IMR-90 (cell line): ENCODE data around the gene PYGO2. TPM values are rescaled to one million over a fixed set of nuclear protein-coding genes. Genes with fewer than 3 reads are reported as not detected.
A peak's percentile ranks its signal among the peaks of the same experiment; 100 is the strongest.
"Not testable (repeated sequence)": the region's sequence is repeated elsewhere in the genome, so short reads cannot be mapped to it uniquely, and the experiment has no call there.

ENCODE experiments used
- ATAC-seq: fragments of 200-7000 bp; cut with Tn5 transposase; 2 replicates; pipeline ENCODE4 v1.9.1; 2020; ENCODE audit warnings: low read depth, mild to moderate bottlenecking, moderate library complexity
- BruUV-seq: library from RNA; stranded (reverse); fragments of 400-500 nt; replicated peaks from 2 replicates; lab custom pipeline; 2021; lab: Mats Ljungman, UMichigan
- CTCF ChIA-PET: fragments of 300-600 bp; formaldehyde crosslinking; extraction: SDS; loops from one replicate; lab custom pipeline; 2021; ENCODE audit warnings: antibody characterized with exemption; lab: Yijun Ruan, JAX
- POLR2A ChIA-PET: fragments of 300-600 bp; sonication (Branson Sonifier 250); formaldehyde crosslinking; loops from one replicate; lab custom pipeline; 2022; ENCODE audit warnings: antibody characterized with exemption; ENCODE audit not compliant: unreplicated experiment; lab: Charles Lee
- DNase-seq: peaks from one replicate; pipeline ENCODE4 v3.0.0; 2013
- H2AFZ ChIP-seq: replicated peaks from 2 replicates; pipeline ENCODE3; 2013; ENCODE audit warnings: low read length, mild to moderate bottlenecking; ENCODE audit not compliant: poor library complexity
- H2AK5ac ChIP-seq: 2 replicates; pipeline ENCODE4 v1.6.1; 2013; ENCODE audit warnings: low read depth, low read length, inconsistent platforms
- H2AK9ac ChIP-seq: replicated peaks from 2 replicates; pipeline ENCODE3; 2013; ENCODE audit warnings: mild to moderate bottlenecking, low read depth, low read length, moderate library complexity; ENCODE audit not compliant: poor library complexity
- H2BK120ac ChIP-seq: 2 replicates; pipeline ENCODE4 v1.6.1; 2013; ENCODE audit warnings: low read depth, low read length, inconsistent platforms
- H2BK15ac ChIP-seq: 3 replicates; pipeline ENCODE4 v1.6.1; 2013; ENCODE audit warnings: low read depth, low read length, inconsistent platforms
- H2BK20ac ChIP-seq: 2 replicates; pipeline ENCODE4 v1.6.1; 2013; ENCODE audit warnings: low read depth, mild to moderate bottlenecking, inconsistent platforms, low read length, moderate library complexity
- H2BK5ac ChIP-seq: 2 replicates; pipeline ENCODE4 v1.6.1; 2013; ENCODE audit warnings: mild to moderate bottlenecking, low read depth, low read length, inconsistent platforms; ENCODE audit not compliant: poor library complexity, severe bottlenecking
- H3K14ac ChIP-seq: replicated peaks from 2 replicates; pipeline ENCODE4 v1.6.1; 2013; ENCODE audit warnings: low read depth, low read length, inconsistent platforms
- H3K18ac ChIP-seq: 2 replicates; pipeline ENCODE4 v1.6.1; 2013; ENCODE audit warnings: low read depth, low read length, control low read depth
- H3K23ac ChIP-seq: 2 replicates; pipeline ENCODE4 v1.6.1; 2013; ENCODE audit warnings: low read depth, low read length, inconsistent platforms
- H3K27ac ChIP-seq: 2 replicates; pipeline ENCODE4 v1.5.1; 2013; ENCODE audit warnings: mild to moderate bottlenecking, control low read depth, low read length; ENCODE audit not compliant: insufficient read depth
- H3K27me3 ChIP-seq: 2 replicates; pipeline ENCODE4 v1.6.1; 2013; ENCODE audit warnings: low read length; ENCODE audit not compliant: control insufficient read depth, insufficient read depth
- H3K36me3 ChIP-seq: 2 replicates; pipeline ENCODE4 v1.6.1; 2013; ENCODE audit warnings: low read length, mixed read lengths; ENCODE audit not compliant: control insufficient read depth, insufficient read depth
- H3K4ac ChIP-seq: 2 replicates; pipeline ENCODE4 v1.6.1; 2013; ENCODE audit warnings: low read depth, low read length, inconsistent platforms
- H3K4me1 ChIP-seq: 2 replicates; pipeline ENCODE4 v1.6.1; 2013; ENCODE audit warnings: low read length, mixed read lengths; ENCODE audit not compliant: control insufficient read depth, insufficient read depth
- H3K4me2 ChIP-seq: 2 replicates; pipeline ENCODE4 v1.6.1; 2013; ENCODE audit warnings: low read depth, mild to moderate bottlenecking, control low read depth, low read length, moderate library complexity
- H3K4me3 ChIP-seq: 2 replicates; pipeline ENCODE4 v1.5.1; 2013; ENCODE audit warnings: low read depth, mild to moderate bottlenecking, control low read depth, low read length, moderate library complexity; ENCODE audit not compliant: insufficient read depth
- H3K56ac ChIP-seq: 2 replicates; pipeline ENCODE4 v1.6.1; 2013; ENCODE audit warnings: low read length, inconsistent platforms; ENCODE audit not compliant: insufficient read depth; ENCODE audit errors: extremely low read depth
- H3K79me1 ChIP-seq, 2 experiments: 2 replicates each; pipeline ENCODE4 v1.6.1; 2013; ENCODE audit warnings: low read length in 2 of 2, inconsistent platforms in 1 of 2, low read depth in 1 of 2
- H3K9ac ChIP-seq: 2 replicates; pipeline ENCODE4 v1.6.1; 2013; ENCODE audit warnings: low read depth, low read length, control low read depth
- H3K9me1 ChIP-seq: 2 replicates; pipeline ENCODE4 v1.6.1; 2013; ENCODE audit warnings: low read length, inconsistent platforms; ENCODE audit not compliant: insufficient read depth
- H3K9me3 ChIP-seq: 2 replicates; pipeline ENCODE4 v1.6.1; 2013; ENCODE audit warnings: low read length; ENCODE audit not compliant: control insufficient read depth, insufficient read depth
- H4K20me1 ChIP-seq: 2 replicates; pipeline ENCODE4 v1.6.1; 2013; ENCODE audit warnings: low read length, inconsistent platforms; ENCODE audit not compliant: insufficient read depth
- H4K5ac ChIP-seq: 2 replicates; pipeline ENCODE4 v1.6.1; 2013; ENCODE audit warnings: mild to moderate bottlenecking, low read depth, low read length, control low read depth
- H4K8ac ChIP-seq, 2 experiments: 2 replicates each; pipeline ENCODE4 v1.6.1; 2013; ENCODE audit warnings: low read depth in 2 of 2, low read length in 2 of 2, control low read depth in 1 of 2, inconsistent platforms in 1 of 2
- H4K91ac ChIP-seq: 2 replicates; pipeline ENCODE4 v1.6.1; 2013; ENCODE audit warnings: low read depth, low read length, inconsistent platforms; ENCODE audit not compliant: insufficient read depth
- CHD1 ChIP-seq: IDR thresholded peaks from 2 replicates; pipeline ENCODE4 v1.6.1; 2012; ENCODE audit warnings: low read depth, low read length, improper control_type of control experiment
- MAFK ChIP-seq: IDR thresholded peaks from 2 replicates; pipeline ENCODE4 v1.6.1; 2012; ENCODE audit warnings: low read depth, low read length, improper control_type of control experiment
- MXI1 ChIP-seq: IDR thresholded peaks from 2 replicates; pipeline ENCODE4 v1.6.1; 2012; ENCODE audit warnings: low read depth, mild to moderate bottlenecking, low read length, moderate library complexity, borderline replicate concordance
- SMC3 ChIP-seq: fragments of 150-350 bp; IDR thresholded peaks from 2 replicates; pipeline ENCODE4 v1.6.1; 2016; ENCODE audit warnings: low read depth, mild to moderate bottlenecking, antibody characterized with exemption, low read length, moderate library complexity
- USF2 ChIP-seq: fragments of 150-350 bp; IDR thresholded peaks from 2 replicates; pipeline ENCODE4 v1.6.1; 2017; ENCODE audit warnings: mild to moderate bottlenecking, antibody characterized with exemption, low read length, low read depth
- WGBS, 2 experiments: methylation state at CpG; one replicate each; pipeline versions ENCODE4 v1.1.5 to v1.1.7; 2013; ENCODE audit warnings: missing lambda C conversion rate in 2 of 2; ENCODE audit not compliant: insufficient read length in 1 of 2; ENCODE audit errors: extremely low coverage in 2 of 2; 5-methylcytosine and 5-hydroxymethylcytosine counted together
- dilution Hi-C: fragments of 300-500 bp; cut with HindIII; formaldehyde crosslinking; loops from one replicate; pipeline ENCODE4 v1.14.3; 2018; ENCODE audit warnings: low sequenced_read_pairs; ENCODE audit not compliant: unreplicated experiment
- in situ Hi-C: fragments of 300-500 bp; cut with MboI; formaldehyde crosslinking; loops from 3 replicates; pipeline ENCODE4 v1.14.3; 2019; ENCODE audit warnings: low sequenced_read_pairs, inconsistent platforms, mixed read lengths
- intact Hi-C: fragments of 100-400 bp; cut with micrococcal nuclease; formaldehyde crosslinking; loops from 2 replicates; pipeline ENCODE4 v1.10.0; 2022
- polyA plus RNA-seq, 3 experiments: library from polyadenylated mRNA; depleted of rRNA; stranded (reverse); fragments of >200 nt; gene quantifications; 2 replicates each; pipeline ENCODE4 v1.2.3, GENCODE V29; 2012; ENCODE audit warnings: low replicate concordance in 1 of 3
- total RNA-seq: library from RNA; depleted of rRNA; stranded (reverse); fragments of >200 nt; gene quantifications from 2 replicates; pipeline ENCODE4 v1.2.3, GENCODE V29; 2012

Gene PYGO2
- total and polyA plus RNA-seq, 2 of the 4 experiments (the other 2 are of a cell fraction): 5.4 to 14.8 TPM

DNA sequence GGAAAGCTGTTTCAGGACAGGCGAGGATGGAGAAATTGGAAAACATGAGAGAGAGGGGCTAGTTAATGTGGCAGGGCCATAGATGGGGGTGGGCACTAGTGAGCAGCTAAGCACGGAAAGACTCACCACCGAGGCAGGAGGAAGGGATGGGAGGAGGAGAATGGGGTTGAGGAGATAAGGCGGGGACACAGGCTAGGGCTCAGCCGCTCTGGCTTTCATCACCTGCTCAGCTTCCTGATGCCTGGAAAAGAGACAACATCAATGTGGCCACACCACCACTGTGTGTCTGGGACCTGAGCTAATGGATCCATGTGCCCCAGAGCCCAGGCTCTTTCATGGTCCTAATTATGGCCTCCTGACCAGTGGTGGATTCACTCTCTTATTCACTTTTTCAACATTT is 52.6 kb downstream of the PYGO2 start:
- no peak overlapping the region for H2BK15ac ChIP-seq
- WGBS, 2 experiments: 20% methylated on average over 1 of the region's 5 CpGs; no CpG with 5 or more reads in 1 of the 2 experiments
- H3K9me1 ChIP-seq: no peaks in the 10 kb centered on the region
- H3K4me3 ChIP-seq: no peak overlapping the region
- no peak overlapping the region for H3K18ac ChIP-seq
- peak overlapping the region; percentile 6 for H2AFZ ChIP-seq
- H4K8ac ChIP-seq: no peak overlapping the region
- intact Hi-C loops (no loop called here), dilution Hi-C loops (no loop called here), in situ Hi-C loops (no loop called here)
- H4K5ac ChIP-seq: no peak overlapping the region
- no peak overlapping the region for H3K23ac ChIP-seq
- TF ChIP-seq MXI1 (no peak), CHD1 (no peak), USF2 (no peak), MAFK (no peak), SMC3 (no peak)
- H3K79me1 ChIP-seq: no peaks in the 10 kb centered on the region
- no peak overlapping the region for H2BK20ac ChIP-seq
- peaks cover 31% of the 10 kb centered on the region for H3K27me3 ChIP-seq
- H3K9me3 ChIP-seq: peaks cover 18% of the 10 kb centered on the region
- H3K56ac ChIP-seq: no peak overlapping the region
- no peak overlapping the region for H2AK5ac ChIP-seq
- ATAC-seq: no peak
- no peak overlapping the region for H2AK9ac ChIP-seq
- no peak overlapping the region for H3K4me2 ChIP-seq
- H4K91ac ChIP-seq: no peak overlapping the region
- H4K20me1 ChIP-seq: no peaks in the 10 kb centered on the region
- no peak overlapping the region for H3K14ac ChIP-seq
- no peak overlapping the region for H3K27ac ChIP-seq
- CTCF ChIA-PET: no interaction called here
- no peaks in the 10 kb centered on the region for H3K36me3 ChIP-seq
- POLR2A ChIA-PET: no interaction called here
- BruUV-seq: no TSS peak
- no peak overlapping the region for H2BK5ac ChIP-seq
- no peak overlapping the region for H2BK120ac ChIP-seq
- H3K9ac ChIP-seq: no peak overlapping the region
- no peak for DNase-seq
- no peaks in the 10 kb centered on the region for H3K4me1 ChIP-seq
- H3K4ac ChIP-seq: no peak overlapping the region

DNA sequence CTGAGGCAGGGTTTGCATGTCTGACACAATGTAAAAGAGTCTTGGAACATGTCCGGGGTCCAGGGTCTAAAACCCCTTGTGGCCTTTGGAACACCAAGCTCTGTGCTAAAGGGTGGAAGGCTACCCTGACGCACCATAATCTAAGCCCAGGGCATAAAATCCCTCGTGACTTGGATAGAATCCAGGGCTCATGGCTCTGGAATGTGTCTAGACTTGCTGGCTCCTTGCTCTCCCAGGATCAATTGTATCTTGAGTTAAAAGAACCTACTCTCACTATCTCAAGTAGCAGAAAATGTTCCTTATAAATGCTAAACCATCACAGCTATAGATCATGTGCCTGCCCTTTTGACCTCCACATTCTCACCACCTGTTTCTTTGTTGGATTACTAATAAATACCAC is 53.5 kb downstream of the PYGO2 start:
- H3K9ac ChIP-seq, DNase-seq, H3K4me1 ChIP-seq, H3K9me1 ChIP-seq, BruUV-seq, in situ Hi-C loops, ATAC-seq, intact Hi-C loops, H2BK120ac ChIP-seq, H3K18ac ChIP-seq, H4K20me1 ChIP-seq, H3K27ac ChIP-seq, dilution Hi-C loops, H3K4me3 ChIP-seq, H3K4me2 ChIP-seq, POLR2A ChIA-PET, H3K79me1 ChIP-seq, H2BK15ac ChIP-seq, H2AK9ac ChIP-seq, H4K8ac ChIP-seq, H3K23ac ChIP-seq, H3K14ac ChIP-seq, H3K36me3 ChIP-seq, H4K91ac ChIP-seq, H3K56ac ChIP-seq, H2AFZ ChIP-seq, H2AK5ac ChIP-seq, H3K4ac ChIP-seq, H4K5ac ChIP-seq, H2BK5ac ChIP-seq, CTCF ChIA-PET, H2BK20ac ChIP-seq: not testable (repeated sequence)
- no CpG with 5 or more reads among the region's 3 CpGs for WGBS, 2 experiments
- Histone ChIP-seq H3K9me3 (peaks cover 18% of the 10 kb centered on the region), H3K27me3 (peaks cover 33% of the 10 kb centered on the region)
